Fibroblast of lung (primary cell): ENCODE results near the gene ETFA. TPM values are rescaled to one million over a fixed set of nuclear protein-coding genes. Genes with fewer than 3 reads are reported as not detected.

Experiments
- DNase-seq, 2 donors: peaks; one replicate each; pipeline versions ENCODE4 v3.0.0 to v3.0.0-alpha.2; 2010; ENCODE audit warnings: low read depth in 2 of 2
- H2AFZ ChIP-seq: 2 replicates; pipeline ENCODE4 v1.5.1; 2012; ENCODE audit warnings: low read length, control low read depth, inconsistent platforms
- H3K27ac ChIP-seq: 2 replicates; pipeline ENCODE4 v1.5.1; 2011; ENCODE audit warnings: low read length, control low read depth; ENCODE audit not compliant: insufficient read depth
- H3K27me3 ChIP-seq: 2 replicates; pipeline ENCODE4 v1.5.1; 2011; ENCODE audit warnings: mild to moderate bottlenecking, low read length; ENCODE audit not compliant: control insufficient read depth, insufficient read depth
- H3K36me3 ChIP-seq: 2 replicates; pipeline ENCODE4 v1.5.1; 2011; ENCODE audit warnings: low read length; ENCODE audit not compliant: control insufficient read depth, insufficient read depth
- H3K4me1 ChIP-seq: 2 replicates; pipeline ENCODE4 v1.5.1; 2011; ENCODE audit warnings: low read length; ENCODE audit not compliant: control insufficient read depth, insufficient read depth; ENCODE audit errors: extremely low read depth
- H3K4me2 ChIP-seq: 2 replicates; pipeline ENCODE4 v1.5.1; 2011; ENCODE audit warnings: low read length, control low read depth; ENCODE audit not compliant: insufficient read depth; ENCODE audit errors: extremely low read depth
- H3K4me3 ChIP-seq, 4 experiments: fragments of 200-600 bp in 1 of 4; sonication (generic) in 1 of 4; replicated peaks in 1 of 4; 2 replicates each; pipeline ENCODE4 v1.5.1; 2011 to 2016; ENCODE audit warnings: low read length in 4 of 4, low read depth in 3 of 4, mild to moderate bottlenecking in 3 of 4, control low read depth in 2 of 4, inconsistent platforms in 1 of 4, mixed read lengths in 1 of 4; ENCODE audit not compliant: insufficient read depth in 1 of 4; ENCODE audit errors: control extremely low read depth in 1 of 4
- H3K79me2 ChIP-seq: 2 replicates; pipeline ENCODE4 v1.5.1; 2012; ENCODE audit warnings: mild to moderate bottlenecking, low read length, inconsistent platforms; ENCODE audit not compliant: control insufficient read depth, insufficient read depth
- H3K9ac ChIP-seq: 2 replicates; pipeline ENCODE4 v1.5.1; 2011; ENCODE audit warnings: mild to moderate bottlenecking, low read length, control low read depth; ENCODE audit not compliant: insufficient read depth
- H3K9me3 ChIP-seq: 2 replicates; pipeline ENCODE4 v1.5.1; 2012; ENCODE audit warnings: low read depth, low read length; ENCODE audit not compliant: control insufficient read depth, insufficient read depth
- H4K20me1 ChIP-seq: 2 replicates; pipeline ENCODE4 v1.5.1; 2011; ENCODE audit warnings: low read length; ENCODE audit not compliant: control insufficient read depth, insufficient read depth; ENCODE audit errors: extremely low read depth
- EZH2 ChIP-seq: IDR thresholded peaks from 2 replicates; pipeline ENCODE4 v1.5.1; 2012; ENCODE audit warnings: low read length, control low read depth, mild to moderate bottlenecking; ENCODE audit errors: missing control alignments
- polyA plus RNA-seq, 2 donors: library from polyadenylated mRNA; depleted of rRNA in 1 of 2; stranded (reverse) in 1 of 2; unstranded in 1 of 2; fragments of >200 nt; gene quantifications; 2 replicates each; pipeline ENCODE4 v1.2.1, GENCODE V29; 2011 to 2012; ENCODE audit warnings: missing spikeins in 1 of 2
- total RNA-seq: library from RNA; depleted of rRNA; stranded (reverse); fragments of >200 nt; gene quantifications from 2 replicates; pipeline ENCODE4 v1.2.1, GENCODE V29; 2014
- TF ChIP-seq, protein P1 (sequence below), 2 donors: IDR thresholded peaks in 1 of 2; conservative IDR thresholded peaks in 1 of 2; 1 replicate in 1 of 2; 2 replicates in 1 of 2; pipeline ENCODE4 v1.5.1; 2011 to 2012; ENCODE audit warnings: low read length in 2 of 2, control low read depth in 1 of 2, inconsistent platforms in 1 of 2, low read depth in 1 of 2, mild to moderate bottlenecking in 1 of 2

The ETFA gene
- total and polyA plus RNA-seq, 2 donors (not counting 1 experiment from before 2014, with no cell fraction given), result 129 to 161 TPM

- Histone ChIP-seq H3K4me2 (no peak overlapping the region), H3K9ac (no peak overlapping the region), H3K36me3 (no peaks in the 10 kb centered on the region), H3K9me3 (no peaks in the 10 kb centered on the region), H3K4me3 (no peak overlapping the region), H3K79me2 (no peaks in the 10 kb centered on the region), H4K20me1 (no peaks in the 10 kb centered on the region), H2AFZ (no peak overlapping the region), H3K4me1 (peaks cover 18% of the 10 kb centered on the region), H3K27ac (no peak overlapping the region), H3K27me3 (no peaks in the 10 kb centered on the region)
- no peak for TF ChIP-seq EZH2
- TF ChIP-seq, protein P1, sequence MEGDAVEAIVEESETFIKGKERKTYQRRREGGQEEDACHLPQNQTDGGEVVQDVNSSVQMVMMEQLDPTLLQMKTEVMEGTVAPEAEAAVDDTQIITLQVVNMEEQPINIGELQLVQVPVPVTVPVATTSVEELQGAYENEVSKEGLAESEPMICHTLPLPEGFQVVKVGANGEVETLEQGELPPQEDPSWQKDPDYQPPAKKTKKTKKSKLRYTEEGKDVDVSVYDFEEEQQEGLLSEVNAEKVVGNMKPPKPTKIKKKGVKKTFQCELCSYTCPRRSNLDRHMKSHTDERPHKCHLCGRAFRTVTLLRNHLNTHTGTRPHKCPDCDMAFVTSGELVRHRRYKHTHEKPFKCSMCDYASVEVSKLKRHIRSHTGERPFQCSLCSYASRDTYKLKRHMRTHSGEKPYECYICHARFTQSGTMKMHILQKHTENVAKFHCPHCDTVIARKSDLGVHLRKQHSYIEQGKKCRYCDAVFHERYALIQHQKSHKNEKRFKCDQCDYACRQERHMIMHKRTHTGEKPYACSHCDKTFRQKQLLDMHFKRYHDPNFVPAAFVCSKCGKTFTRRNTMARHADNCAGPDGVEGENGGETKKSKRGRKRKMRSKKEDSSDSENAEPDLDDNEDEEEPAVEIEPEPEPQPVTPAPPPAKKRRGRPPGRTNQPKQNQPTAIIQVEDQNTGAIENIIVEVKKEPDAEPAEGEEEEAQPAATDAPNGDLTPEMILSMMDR (conservative IDR thresholded peaks at IDR 0.05 in 1 of 2, IDR thresholded peaks at IDR 0.05 in 1 of 2; ENCODE audit: low read depth in 1 of 2, low read length in 2 of 2), result no peak
- DNase-seq, result no peak
These were observed 109.6 kb downstream of the ETFA start for GRCh38 chr15:76201536-76202255.

DNA sequence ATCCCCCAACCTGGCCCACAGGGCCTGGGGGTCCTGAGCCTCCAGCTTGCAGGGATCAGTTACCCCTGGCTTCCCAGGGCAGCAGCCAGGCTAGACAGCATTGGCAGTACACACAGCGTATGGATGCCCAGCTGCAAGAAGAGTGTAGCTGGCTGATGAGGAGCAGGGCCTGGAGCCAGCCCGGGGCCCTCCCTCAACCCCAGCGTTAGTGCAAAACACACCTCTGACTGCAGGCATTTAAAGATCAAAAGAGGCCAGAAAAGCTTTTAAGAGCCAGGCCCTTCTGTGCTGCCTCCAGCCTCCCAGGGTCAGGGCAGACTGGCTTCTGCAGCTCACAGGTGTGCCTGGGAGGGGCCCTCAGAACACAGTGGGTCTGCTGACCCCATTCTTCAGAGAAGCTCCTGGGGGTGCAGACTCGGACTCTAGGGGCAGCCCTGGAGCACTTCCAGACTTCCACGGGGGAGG, 110.6 kb downstream of the ETFA start:
- H4K20me1 ChIP-seq, result no peaks in the 10 kb centered on the region
- no peak overlapping the region for H3K4me3 ChIP-seq
- H3K27me3 ChIP-seq, result no peaks in the 10 kb centered on the region
- H3K27ac ChIP-seq, result no peak overlapping the region
- TF ChIP-seq, protein P1 (conservative IDR thresholded peaks at IDR 0.05 in 1 of 2, IDR thresholded peaks at IDR 0.05 in 1 of 2; ENCODE audit: low read depth in 1 of 2, low read length in 2 of 2), result no peak
- no peak for TF ChIP-seq EZH2
- H3K4me1 ChIP-seq, result peaks cover 24% of the 10 kb centered on the region
- no peaks in the 10 kb centered on the region for H3K36me3 ChIP-seq
- no peak overlapping the region for H3K9ac ChIP-seq
- H3K4me2 ChIP-seq, result no peak overlapping the region
- no peaks in the 10 kb centered on the region for H3K79me2 ChIP-seq
- DNase-seq, result no peak
- no peak overlapping the region for H2AFZ ChIP-seq
- no peaks in the 10 kb centered on the region for H3K9me3 ChIP-seq

DNA sequence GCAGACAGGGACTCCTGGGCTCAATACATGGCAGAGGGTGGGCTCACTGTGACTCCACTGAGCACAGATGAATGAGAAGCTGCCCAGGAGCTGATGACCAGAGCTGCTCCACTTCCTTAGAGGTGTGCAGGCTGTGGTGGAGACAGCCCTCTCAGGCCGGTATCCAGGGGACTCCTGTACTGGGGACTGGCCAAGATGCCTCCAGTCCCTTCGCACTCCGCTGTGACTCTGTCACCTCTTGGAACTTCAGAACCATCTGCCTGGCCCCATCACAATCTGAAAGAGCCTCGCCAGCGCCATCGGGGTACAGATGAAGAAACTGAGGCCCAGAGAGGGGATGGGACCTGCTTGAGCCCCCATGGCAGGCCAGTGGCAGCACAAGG, 111.2 kb downstream of the ETFA start:
- no peak for DNase-seq
- H3K9ac ChIP-seq, result no peak overlapping the region
- H3K27me3 ChIP-seq, result no peaks in the 10 kb centered on the region
- H3K27ac ChIP-seq, result no peak overlapping the region
- no peaks in the 10 kb centered on the region for H3K9me3 ChIP-seq
- no peaks in the 10 kb centered on the region for H3K79me2 ChIP-seq
- TF ChIP-seq EZH2, result no peak
- TF ChIP-seq, protein P1 (conservative IDR thresholded peaks at IDR 0.05 in 1 of 2, IDR thresholded peaks at IDR 0.05 in 1 of 2; ENCODE audit: low read depth in 1 of 2, low read length in 2 of 2), result no peak
- H3K4me2 ChIP-seq, result no peak overlapping the region
- no peaks in the 10 kb centered on the region for H4K20me1 ChIP-seq
- H2AFZ ChIP-seq, result no peak overlapping the region
- no peaks in the 10 kb centered on the region for H3K36me3 ChIP-seq
- no peak overlapping the region for H3K4me3 ChIP-seq
- peaks cover 24% of the 10 kb centered on the region for H3K4me1 ChIP-seq
